ENCODE data around the gene ENPP3. TPM values are rescaled to one million over a fixed set of nuclear protein-coding genes. Genes with fewer than 3 reads are reported as not detected.

Gene ENPP3
- polyA plus RNA-seq, 1 experiment, result 0.14 TPM

DNA sequence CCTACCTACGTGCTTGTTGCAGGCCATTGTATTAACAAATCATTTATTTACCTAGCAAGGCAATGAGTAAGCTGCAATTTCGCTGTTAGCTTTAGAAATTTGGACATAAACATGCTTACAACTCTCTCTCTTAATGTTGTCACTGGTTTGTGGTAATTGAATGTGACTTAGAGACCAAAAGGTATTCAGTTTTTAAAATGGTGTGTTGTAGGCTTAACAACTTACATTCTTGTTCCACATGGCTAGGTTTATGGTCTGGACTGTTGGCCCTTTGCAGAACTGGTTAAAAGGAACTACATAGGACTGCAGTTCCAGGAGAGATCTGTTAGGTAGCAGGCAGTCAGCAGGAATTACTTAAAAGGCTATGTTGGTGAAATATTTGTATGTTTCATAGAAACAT, 84.1 kb downstream of the ENPP3 start:
- ChIA-PET POLR2A (no interaction called here), CTCF (interaction anchor here (6.3 kb wide), 1 partner anchor 26 kb away, joined by 33 read pairs; no protein-coding TSS in a partner anchor)
- no peak for DNase-seq (ENCODE audit: low read depth, low spot score)
- Histone ChIP-seq H3K27ac (ENCODE audit: low read depth, low read length) (no peak overlapping the region), H3K27me3 (ENCODE audit: control insufficient read depth, insufficient read depth, low read length) (no peaks in the 10 kb centered on the region), H3K4me3 (ENCODE audit: low read depth, low read length) (no peak overlapping the region), H3K9me3 (ENCODE audit: control insufficient read depth, insufficient read depth, low read length) (no peaks in the 10 kb centered on the region)
- TF ChIP-seq, protein P1, sequence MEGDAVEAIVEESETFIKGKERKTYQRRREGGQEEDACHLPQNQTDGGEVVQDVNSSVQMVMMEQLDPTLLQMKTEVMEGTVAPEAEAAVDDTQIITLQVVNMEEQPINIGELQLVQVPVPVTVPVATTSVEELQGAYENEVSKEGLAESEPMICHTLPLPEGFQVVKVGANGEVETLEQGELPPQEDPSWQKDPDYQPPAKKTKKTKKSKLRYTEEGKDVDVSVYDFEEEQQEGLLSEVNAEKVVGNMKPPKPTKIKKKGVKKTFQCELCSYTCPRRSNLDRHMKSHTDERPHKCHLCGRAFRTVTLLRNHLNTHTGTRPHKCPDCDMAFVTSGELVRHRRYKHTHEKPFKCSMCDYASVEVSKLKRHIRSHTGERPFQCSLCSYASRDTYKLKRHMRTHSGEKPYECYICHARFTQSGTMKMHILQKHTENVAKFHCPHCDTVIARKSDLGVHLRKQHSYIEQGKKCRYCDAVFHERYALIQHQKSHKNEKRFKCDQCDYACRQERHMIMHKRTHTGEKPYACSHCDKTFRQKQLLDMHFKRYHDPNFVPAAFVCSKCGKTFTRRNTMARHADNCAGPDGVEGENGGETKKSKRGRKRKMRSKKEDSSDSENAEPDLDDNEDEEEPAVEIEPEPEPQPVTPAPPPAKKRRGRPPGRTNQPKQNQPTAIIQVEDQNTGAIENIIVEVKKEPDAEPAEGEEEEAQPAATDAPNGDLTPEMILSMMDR (IDR thresholded peaks at IDR 0.05; ENCODE audit: low read depth, low read length), result no peak

DNA sequence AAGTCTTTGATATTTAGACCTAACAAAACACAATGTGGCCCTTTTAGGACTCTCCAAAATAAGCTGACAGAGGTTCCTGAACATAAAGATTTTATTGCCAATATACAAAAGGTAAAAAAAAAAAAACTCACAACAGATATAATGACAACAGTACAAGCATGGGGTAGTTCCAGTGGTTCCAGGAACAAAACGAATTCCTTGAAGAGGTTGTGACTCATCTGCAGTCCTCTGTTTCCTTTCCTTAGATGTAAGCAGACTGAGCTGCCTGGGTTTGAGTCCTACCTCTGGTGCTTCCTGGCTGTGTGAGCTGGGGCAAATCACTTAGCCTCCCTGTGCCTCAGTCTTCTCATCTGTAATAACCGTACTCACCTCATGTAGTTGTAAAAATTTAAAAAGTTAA, 87.0 kb downstream of the ENPP3 start:
- H3K27ac ChIP-seq (ENCODE audit: low read depth, low read length), result no peak overlapping the region
- ChIA-PET CTCF (interaction anchor here (1.1 to 6.3 kb wide), 2 partner anchors 29 to 55 kb away, joined by 3 to 33 read pairs; no protein-coding TSS in a partner anchor), POLR2A (interaction anchor here (0.6 kb wide), 1 partner anchor 85 kb away, joined by 9 read pairs; no protein-coding TSS in a partner anchor)
- H3K9me3 ChIP-seq (ENCODE audit: control insufficient read depth, insufficient read depth, low read length), result no peaks in the 10 kb centered on the region
- DNase-seq (ENCODE audit: low read depth, low spot score), result no peak
- H3K4me3 ChIP-seq (ENCODE audit: low read depth, low read length), result no peak overlapping the region
- no peaks in the 10 kb centered on the region for H3K27me3 ChIP-seq (ENCODE audit: control insufficient read depth, insufficient read depth, low read length)
- TF ChIP-seq, protein P1 (IDR thresholded peaks at IDR 0.05; ENCODE audit: low read depth, low read length), result no peak

DNA sequence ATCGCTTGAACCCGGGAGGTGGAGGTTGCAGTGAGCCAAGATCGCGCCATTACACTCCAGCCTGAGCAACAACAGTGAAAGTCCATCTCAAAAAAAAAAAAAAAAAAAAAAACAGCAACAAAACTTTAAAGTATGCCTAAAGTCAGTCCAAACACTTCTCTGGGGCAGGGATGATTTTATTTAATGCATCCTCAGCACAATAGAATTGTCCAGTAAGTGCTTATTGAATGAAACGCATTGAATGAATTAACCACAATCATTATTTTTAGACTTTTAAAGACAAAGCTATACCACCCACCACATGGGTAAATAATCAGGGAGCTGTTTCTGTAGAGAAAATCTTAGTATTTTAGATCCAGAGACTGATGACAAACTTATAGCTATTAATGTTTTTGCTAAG, 90.4 kb downstream of the ENPP3 start:
- Histone ChIP-seq H3K27me3 (ENCODE audit: control insufficient read depth, insufficient read depth, low read length) (no peaks in the 10 kb centered on the region), H3K9me3 (ENCODE audit: control insufficient read depth, insufficient read depth, low read length) (no peaks in the 10 kb centered on the region), H3K27ac (ENCODE audit: low read depth, low read length) (no peak overlapping the region), H3K4me3 (ENCODE audit: low read depth, low read length) (no peak overlapping the region)
- TF ChIP-seq, protein P1 (IDR thresholded peaks at IDR 0.05; ENCODE audit: low read depth, low read length), result no peak
- CTCF ChIA-PET, result interaction anchor here (0.6 to 1.5 kb wide), 3 partner anchors 18 to 188 kb away, joined by 4 to 6 read pairs (median 5); no protein-coding TSS in a partner anchor
- POLR2A ChIA-PET, result interaction anchor here (0.7 kb wide), 1 partner anchor 1086 kb away, joined by 7 read pairs; no protein-coding TSS in a partner anchor
- no peak for DNase-seq (ENCODE audit: low read depth, low spot score)

DNA sequence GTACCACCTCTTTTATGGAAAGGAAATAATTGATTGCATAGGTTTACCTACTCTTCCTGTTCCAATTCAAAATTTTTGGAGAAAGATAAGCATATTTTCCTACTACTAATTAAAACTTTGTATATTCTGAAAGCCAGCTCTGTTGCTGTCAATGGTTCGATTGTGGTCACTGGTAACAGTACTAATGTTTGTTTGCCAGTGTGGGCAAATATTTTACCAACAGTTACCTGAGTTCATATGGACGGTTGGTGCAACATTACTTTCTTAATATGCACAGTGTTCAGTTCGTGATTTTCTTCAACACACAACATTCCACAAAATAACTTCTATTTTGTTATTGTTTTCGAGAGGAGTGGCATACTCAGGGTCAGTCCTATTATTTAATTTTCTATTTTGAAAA, 90.8 kb downstream of the ENPP3 start:
- POLR2A ChIA-PET, result interaction anchor here (0.7 kb wide), 1 partner anchor 1086 kb away, joined by 7 read pairs; no protein-coding TSS in a partner anchor
- no peak for DNase-seq (ENCODE audit: low read depth, low spot score)
- TF ChIP-seq, protein P1 (IDR thresholded peaks at IDR 0.05; ENCODE audit: low read depth, low read length), result no peak
- no peaks in the 10 kb centered on the region for H3K27me3 ChIP-seq (ENCODE audit: control insufficient read depth, insufficient read depth, low read length)
- H3K27ac ChIP-seq (ENCODE audit: low read depth, low read length), result no peak overlapping the region
- CTCF ChIA-PET, result interaction anchor here (0.6 to 1.5 kb wide), 5 partner anchors 10 to 188 kb away, joined by 3 to 6 read pairs (median 4); no protein-coding TSS in a partner anchor
- no peak overlapping the region for H3K4me3 ChIP-seq (ENCODE audit: low read depth, low read length)
- H3K9me3 ChIP-seq (ENCODE audit: control insufficient read depth, insufficient read depth, low read length), result no peaks in the 10 kb centered on the region

DNA sequence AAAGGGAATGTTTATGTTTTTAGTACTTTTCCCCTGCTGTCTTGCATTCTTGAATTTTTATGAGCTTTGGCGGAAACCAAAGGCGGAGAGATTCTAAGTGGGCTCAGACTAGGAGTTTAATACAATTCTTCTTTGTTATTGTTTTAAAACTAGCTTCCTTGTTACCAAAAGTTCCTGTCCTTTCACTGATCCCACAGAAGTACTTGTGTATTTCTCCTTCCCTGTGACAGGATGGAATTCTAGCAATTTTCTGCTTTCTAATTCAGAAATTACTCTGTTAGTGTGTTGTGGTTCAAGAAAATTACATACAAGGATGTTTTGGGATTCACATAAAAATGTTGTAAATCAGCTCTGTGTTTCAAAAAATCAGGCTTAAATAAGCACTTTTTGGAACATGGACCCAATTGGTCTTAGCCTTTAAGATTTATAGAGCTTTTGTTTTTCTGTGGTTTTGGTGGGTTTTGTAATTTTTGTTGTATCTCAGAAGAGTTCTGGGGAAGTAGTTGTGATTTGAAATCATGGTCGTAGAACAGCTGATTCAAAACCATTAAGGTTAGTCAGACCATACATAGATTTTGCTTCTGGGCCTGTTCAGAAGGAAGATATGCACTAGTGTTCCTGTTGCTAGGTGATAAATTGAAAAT, 91.3 kb downstream of the ENPP3 start:
- CTCF ChIA-PET, result interaction anchor here (1.0 to 1.5 kb wide), 4 partner anchors 11 to 187 kb away, joined by 3 to 6 read pairs (median 4); no protein-coding TSS in a partner anchor

More for the DNA sequence above, 91.3 kb downstream of the ENPP3 start:
- Histone ChIP-seq H3K27ac (ENCODE audit: low read depth, low read length) (no peak overlapping the region), H3K27me3 (ENCODE audit: control insufficient read depth, insufficient read depth, low read length) (no peaks in the 10 kb centered on the region), H3K4me3 (ENCODE audit: low read depth, low read length) (no peak overlapping the region), H3K9me3 (ENCODE audit: control insufficient read depth, insufficient read depth, low read length) (no peaks in the 10 kb centered on the region)
- POLR2A ChIA-PET, result no interaction called here
- DNase-seq (ENCODE audit: low read depth, low spot score), result no peak
- TF ChIP-seq, protein P1 (IDR thresholded peaks at IDR 0.05; ENCODE audit: low read depth, low read length), result no peak
